ENCODE results near the gene DET1.

GRCh38 chr15:88586401-88587162, 40.1 kb upstream of the DET1 start:
- TF ChIP-seq POLR2AphosphoS5 (IDR thresholded peaks at IDR 0.05) (no peak), POLR2A (IDR thresholded peaks at IDR 0.05) (no peak), EP300 (IDR thresholded peaks at IDR 0.05; ENCODE audit: low read depth) (no peak)
- TF ChIP-seq, protein P1, sequence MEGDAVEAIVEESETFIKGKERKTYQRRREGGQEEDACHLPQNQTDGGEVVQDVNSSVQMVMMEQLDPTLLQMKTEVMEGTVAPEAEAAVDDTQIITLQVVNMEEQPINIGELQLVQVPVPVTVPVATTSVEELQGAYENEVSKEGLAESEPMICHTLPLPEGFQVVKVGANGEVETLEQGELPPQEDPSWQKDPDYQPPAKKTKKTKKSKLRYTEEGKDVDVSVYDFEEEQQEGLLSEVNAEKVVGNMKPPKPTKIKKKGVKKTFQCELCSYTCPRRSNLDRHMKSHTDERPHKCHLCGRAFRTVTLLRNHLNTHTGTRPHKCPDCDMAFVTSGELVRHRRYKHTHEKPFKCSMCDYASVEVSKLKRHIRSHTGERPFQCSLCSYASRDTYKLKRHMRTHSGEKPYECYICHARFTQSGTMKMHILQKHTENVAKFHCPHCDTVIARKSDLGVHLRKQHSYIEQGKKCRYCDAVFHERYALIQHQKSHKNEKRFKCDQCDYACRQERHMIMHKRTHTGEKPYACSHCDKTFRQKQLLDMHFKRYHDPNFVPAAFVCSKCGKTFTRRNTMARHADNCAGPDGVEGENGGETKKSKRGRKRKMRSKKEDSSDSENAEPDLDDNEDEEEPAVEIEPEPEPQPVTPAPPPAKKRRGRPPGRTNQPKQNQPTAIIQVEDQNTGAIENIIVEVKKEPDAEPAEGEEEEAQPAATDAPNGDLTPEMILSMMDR (IDR thresholded peaks at IDR 0.05) = no peak

Data from transverse colon (tissue), 4 donors.